ACHN (cell line): ENCODE data around the gene OPCML.

ENCODE experiments used
- DNase-seq: peaks from one replicate; pipeline ENCODE4 v3.0.0-alpha.2; 2015
- in situ Hi-C: cut with HindIII; loops from 2 replicates; pipeline ENCODE4 v1.10.0; 2017; ENCODE audit warnings: low sequenced_read_pairs, low pct_ligation_motif_present, low pct_unique_long_range_greater_than_20kb

The OPCML gene

DNA sequence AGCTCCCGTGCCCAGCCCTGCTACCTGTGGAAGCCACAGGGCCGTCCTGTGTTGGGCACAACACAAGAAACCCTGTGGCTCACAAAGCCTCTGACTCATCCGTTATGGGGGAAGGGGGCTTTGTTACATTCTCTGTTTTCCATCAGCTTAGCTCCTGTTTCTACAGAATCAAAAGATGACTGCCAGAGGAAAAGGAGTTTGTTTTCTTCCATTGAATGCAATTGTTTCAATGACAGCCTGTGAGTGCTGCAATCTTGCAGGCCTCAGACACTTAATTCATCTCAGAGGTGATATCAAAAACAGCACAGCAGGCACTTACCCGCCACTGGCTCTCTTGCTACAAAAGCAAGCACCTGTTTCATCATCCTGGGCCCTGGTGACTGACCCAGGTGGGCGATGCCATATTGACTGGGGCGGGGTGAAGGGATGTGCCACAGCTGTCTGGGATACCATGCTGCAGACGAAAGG, 194.3 kb downstream of the OPCML start:
- no peak for DNase-seq
- in situ Hi-C loops, result no loop called here

GRCh38 chr11:133337193-133337592, 195.1 kb downstream of the OPCML start:
- no peak for DNase-seq
- in situ Hi-C loops, result no loop called here

DNA sequence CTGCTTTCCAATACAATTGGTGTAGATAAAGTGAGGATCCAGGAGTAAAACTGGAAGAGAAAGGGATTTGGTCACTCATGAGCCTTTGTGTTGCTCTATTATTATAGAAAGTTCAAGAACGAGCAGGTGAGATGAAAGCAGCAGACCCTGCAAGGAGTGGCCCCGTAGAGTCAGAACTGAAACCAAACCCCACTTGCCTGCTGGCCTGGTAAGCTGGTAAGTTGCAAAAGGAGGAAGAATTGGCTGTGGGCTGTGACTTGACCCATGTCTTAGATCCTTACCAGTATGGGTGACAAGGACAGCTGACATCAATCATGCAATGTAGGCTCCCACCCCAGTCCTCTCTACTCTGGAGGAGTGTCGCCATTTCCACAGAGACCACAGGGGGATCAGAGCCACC, 201.3 kb downstream of the OPCML start:
- in situ Hi-C loops, result no loop called here
- DNase-seq, result no peak

GRCh38 chr11:133326849-133327248, 205.5 kb downstream of the OPCML start:
- no peak for DNase-seq
- in situ Hi-C loops, result no loop called here

DNA sequence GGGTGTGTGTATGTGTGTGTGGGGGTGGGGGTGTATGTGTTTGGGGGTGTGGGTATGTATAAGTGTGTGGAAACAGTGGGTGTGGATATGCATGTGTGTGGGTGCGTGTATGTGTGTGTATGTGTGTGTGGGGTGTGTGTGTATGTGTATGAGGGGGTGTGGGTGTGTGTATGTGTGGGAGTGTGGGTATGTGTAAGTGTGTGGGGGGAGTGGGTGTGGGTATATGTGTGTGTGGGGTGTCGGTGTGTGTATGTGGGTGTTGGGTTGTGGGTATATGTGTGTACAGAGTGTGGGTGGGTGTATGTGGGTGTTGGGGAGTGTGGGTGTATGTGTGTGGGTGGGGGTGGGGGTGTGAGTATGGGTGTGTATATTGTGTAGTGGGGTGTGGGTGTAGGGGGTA, 206.0 kb downstream of the OPCML start:
- no peak for DNase-seq
- in situ Hi-C loops, result no loop called here

DNA sequence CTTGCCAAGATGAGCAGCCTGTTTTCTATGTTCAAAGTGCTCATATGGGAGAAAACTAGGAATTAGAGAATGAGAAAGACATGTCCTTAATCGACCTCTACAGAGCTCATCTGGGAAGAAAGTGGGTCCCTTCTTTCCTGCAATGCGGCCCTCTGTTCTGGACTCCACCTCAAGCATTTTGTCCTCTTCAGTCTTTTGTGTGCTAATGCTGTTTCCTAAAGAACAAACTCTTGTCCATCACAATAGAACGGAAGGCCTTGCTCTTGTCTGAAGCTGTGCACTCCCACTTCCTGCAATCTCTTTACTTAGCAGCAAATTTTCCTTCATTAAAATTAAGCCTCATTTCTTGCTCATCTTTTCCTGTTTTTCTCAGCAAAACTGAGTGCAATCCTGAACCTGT, 206.6 kb downstream of the OPCML start:
- in situ Hi-C loops, result no loop called here
- DNase-seq, result no peak

DNA sequence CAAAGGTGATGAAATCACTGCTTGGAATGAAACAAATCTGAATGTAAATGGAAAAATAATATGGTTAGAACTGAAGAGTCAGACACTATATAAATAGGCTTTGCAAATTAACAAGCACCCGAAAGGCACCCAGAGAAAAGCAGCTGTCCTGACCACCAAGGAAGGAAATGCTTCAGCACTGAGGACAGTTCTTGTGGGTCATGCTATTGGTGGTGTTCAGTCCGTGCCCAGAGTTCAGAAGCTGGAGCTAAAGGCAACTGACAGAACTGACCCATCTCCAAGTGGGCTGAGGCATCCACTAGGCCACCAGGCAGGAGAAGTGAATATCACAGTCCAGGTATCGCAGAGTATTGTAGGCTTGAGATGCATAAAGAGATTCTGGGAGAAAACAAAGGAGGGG, 208.9 kb downstream of the OPCML start:
- no peak for DNase-seq
- in situ Hi-C loops, result no loop called here

DNA sequence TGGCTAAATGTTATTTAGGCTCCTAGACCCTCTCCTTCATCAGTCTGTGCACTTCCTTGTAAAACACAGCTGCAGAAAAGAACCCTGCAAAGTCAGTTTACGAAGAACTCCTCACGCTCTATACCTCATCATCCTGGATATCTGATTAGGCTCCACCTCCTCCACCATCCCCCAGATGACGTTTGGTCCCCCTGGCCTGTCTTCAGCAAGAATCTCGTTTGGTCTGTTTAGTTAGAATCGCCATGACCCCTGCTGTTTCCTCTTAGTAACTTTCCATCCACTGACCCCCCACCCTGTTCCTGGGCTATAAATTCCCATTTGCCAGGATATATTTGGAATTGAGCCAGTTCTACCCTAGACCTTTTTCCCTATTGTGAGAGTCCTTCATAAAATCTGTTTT, 214.1 kb downstream of the OPCML start:
- in situ Hi-C loops, result no loop called here
- no peak for DNase-seq

DNA sequence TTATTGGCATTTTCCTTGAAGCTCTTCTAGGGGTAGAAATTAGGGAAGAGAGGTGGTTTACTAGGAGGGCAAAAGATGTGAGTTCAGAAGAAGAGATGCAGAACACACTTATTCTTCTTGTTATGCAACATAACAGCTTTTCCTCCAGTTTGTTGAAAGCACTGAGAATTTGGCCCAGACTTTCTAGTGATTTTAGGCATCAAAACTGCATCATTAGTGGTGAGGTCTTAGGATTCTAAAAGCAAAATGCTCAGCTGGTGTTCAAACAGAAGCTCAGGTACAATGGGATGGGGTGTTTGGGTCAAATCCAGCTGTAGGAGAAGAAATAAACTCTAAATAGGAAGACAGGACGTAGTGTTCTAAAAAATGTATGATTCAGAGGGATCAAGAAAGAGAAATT, 221.1 kb downstream of the OPCML start:
- DNase-seq, result no peak
- in situ Hi-C loops, result no loop called here

DNA sequence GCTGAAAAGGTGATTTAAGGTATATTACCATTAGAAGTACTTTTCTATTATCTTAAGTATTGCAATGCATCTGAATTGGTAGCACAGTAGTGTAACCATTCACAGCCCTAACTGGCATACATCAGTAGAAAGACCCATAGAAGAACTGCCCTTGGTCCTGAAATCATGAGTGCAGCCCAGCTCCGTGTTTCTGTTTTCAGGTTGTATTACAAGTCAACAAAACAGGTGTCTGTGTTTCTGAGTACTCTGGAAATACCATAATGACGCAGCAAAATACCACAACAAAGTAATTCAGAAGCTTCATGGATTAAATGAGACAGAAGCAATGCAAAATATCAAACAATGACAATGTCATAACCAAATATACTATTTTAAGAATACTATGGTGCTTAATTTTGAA, 226.3 kb downstream of the OPCML start:
- in situ Hi-C loops, result no loop called here
- no peak for DNase-seq

DNA sequence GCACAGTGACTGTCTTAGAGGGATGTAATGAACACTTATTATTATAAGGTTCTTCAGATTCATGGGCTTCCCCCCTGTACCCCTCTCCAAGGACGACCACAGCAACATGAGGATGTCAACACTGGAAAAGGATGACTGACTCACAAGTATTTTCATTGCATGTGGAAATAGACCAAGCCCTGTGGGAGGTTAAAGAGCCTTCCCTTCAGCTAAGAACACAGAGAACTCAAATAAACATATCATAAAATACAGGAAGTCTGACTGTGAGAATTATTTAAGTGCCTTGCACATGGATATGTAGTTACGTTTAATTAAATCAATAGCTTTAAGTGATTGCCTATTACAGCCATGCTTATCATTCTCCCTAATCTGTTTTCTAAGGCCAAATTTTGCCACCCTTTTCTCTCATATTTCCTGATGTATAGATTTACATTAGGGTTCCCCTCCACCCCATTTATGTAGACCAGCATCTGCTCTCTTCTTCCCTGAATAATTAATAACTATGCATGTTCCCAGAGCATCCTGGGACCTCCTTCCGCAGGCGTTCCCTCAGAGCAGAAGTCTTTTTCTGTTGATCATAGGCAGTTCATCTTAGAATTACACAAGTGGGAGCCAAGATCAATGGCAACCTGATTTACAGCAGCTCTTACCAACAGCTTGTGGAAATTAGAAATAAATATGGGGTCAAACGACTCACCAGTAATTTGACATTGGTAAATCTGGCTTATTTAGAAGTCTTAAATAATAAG, 226.9 kb downstream of the OPCML start:
- DNase-seq, result no peak
- in situ Hi-C loops, result no loop called here

GRCh38 chr11:133303262-133303661, 229.0 kb downstream of the OPCML start:
- no peak for DNase-seq
- in situ Hi-C loops, result no loop called here

GRCh38 chr11:133302056-133302455, 230.2 kb downstream of the OPCML start:
- DNase-seq, result no peak

GRCh38 chr11:133300666-133301065, 231.6 kb downstream of the OPCML start:
- in situ Hi-C loops, result no loop called here
- no peak for DNase-seq

More at GRCh38 chr11:133302056-133302455, 230.2 kb downstream of the OPCML start:
- in situ Hi-C loops, result no loop called here

- in situ Hi-C loops, result no loop called here
- DNase-seq, result no peak
Observed at GRCh38 chr11:133291780-133292179, 240.5 kb downstream of the OPCML start.

GRCh38 chr11:133285359-133285758, 246.9 kb downstream of the OPCML start:
- no peak for DNase-seq
- in situ Hi-C loops, result no loop called here

DNA sequence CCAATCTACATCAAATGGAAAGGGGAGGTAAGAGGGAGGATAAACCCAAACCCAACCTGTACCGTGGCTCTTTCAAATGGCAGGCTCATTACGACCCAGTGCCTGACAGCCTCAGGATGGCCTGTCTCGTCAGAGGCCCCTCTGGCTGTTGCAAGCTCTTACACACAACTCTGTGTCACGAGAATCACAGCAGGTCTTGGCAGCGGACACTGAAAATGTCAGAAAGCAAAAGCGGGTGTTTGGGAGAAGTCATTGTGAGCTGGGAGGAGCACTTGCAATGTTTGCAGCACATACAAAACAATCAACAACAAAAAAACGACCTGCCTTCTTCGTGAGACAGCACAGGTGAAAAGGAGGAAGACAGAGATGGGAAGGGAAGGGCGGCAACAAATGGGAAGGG, 248.1 kb downstream of the OPCML start:
- in situ Hi-C loops, result no loop called here
- DNase-seq, result no peak

- in situ Hi-C loops, result no loop called here
- DNase-seq, result no peak
Observed at GRCh38 chr11:133277886-133278285, 254.4 kb downstream of the OPCML start.

DNA sequence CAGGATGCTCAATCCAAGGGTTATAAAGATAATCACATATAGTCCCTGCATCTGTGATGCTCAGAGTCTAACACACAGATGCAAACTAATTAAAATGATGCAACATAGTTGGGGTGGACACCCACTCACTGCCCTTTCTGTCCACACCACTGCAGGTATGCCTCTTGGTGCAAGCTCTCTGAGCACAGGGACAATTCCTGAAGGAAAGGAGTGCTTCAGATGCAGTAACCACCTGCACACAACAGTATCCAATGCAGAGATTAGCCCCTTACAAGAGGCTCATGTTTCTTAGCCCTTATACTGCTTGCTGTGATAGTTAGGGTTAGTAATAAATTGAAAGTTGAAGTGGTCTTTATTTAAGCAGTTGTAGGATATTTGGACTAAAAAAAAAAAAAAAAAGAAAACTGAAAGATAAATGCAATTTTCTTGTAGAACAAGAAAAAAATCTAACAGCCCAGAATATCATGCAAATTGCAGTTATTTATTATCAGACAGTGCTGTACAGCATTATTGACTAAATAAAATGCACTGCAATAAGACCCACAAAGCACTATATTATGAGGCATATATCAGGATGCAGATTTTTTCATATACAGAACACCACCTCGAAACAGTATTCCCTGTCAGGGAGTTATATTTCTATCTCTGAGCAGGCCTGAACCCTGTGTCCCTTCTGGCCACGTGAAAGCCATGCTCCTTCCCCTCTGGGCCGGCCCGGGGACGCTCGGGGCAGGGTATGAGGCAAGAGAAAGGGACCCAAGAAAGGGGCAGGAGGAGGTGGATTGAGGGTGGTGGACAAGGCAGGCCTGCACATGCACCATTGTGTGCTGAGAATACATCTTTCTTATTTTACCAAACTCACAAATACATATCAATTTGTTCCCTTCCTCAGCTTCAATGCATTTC, 260.2 kb downstream of the OPCML start:
- in situ Hi-C loops, result no loop called here
- DNase-seq, result no peak

GRCh38 chr11:133271206-133271605, 261.1 kb downstream of the OPCML start:
- in situ Hi-C loops, result no loop called here
- no peak for DNase-seq
